Measurements from ENCODE around the gene TBC1D3L.
"Not testable (repeated sequence)": the region's sequence is repeated elsewhere in the genome, so short reads cannot be mapped to it uniquely, and the experiment has no call there.

TBC1D3L gene

GRCh38 chr17:37988960-37989359 is at the start of gene TBC1D3L:
Gene TBC1D3L (minus strand): TSS chr17:37989060. CDS start chr17:37987520, 1,540 bp downstream.
- not testable (repeated sequence) for DNase-seq

GRCh38 chr17:38003676-38004075 is 14.8 kb upstream of the TBC1D3L start, which contains the start of gene TBC1D3D:
Gene TBC1D3D (plus strand): TSS chr17:38003976. CDS start chr17:38005561, 1,585 bp downstream.
- not testable (repeated sequence) for DNase-seq

Data from activated effector memory CD4-positive, alpha-beta T cell treated with Interleukin-2 at 50 U/mL for 16 hours (primary cell).